GM21737 (cell line): ENCODE measurements around the gene SLC6A17.

Experiments
- ATAC-seq: cut with Tn5 transposase; IDR thresholded peaks from one replicate; pipeline ENCODE4 v1.9.1; 2021; ENCODE audit warnings: mild to moderate bottlenecking, moderate library complexity; ENCODE audit not compliant: unreplicated experiment

The SLC6A17 gene

DNA sequence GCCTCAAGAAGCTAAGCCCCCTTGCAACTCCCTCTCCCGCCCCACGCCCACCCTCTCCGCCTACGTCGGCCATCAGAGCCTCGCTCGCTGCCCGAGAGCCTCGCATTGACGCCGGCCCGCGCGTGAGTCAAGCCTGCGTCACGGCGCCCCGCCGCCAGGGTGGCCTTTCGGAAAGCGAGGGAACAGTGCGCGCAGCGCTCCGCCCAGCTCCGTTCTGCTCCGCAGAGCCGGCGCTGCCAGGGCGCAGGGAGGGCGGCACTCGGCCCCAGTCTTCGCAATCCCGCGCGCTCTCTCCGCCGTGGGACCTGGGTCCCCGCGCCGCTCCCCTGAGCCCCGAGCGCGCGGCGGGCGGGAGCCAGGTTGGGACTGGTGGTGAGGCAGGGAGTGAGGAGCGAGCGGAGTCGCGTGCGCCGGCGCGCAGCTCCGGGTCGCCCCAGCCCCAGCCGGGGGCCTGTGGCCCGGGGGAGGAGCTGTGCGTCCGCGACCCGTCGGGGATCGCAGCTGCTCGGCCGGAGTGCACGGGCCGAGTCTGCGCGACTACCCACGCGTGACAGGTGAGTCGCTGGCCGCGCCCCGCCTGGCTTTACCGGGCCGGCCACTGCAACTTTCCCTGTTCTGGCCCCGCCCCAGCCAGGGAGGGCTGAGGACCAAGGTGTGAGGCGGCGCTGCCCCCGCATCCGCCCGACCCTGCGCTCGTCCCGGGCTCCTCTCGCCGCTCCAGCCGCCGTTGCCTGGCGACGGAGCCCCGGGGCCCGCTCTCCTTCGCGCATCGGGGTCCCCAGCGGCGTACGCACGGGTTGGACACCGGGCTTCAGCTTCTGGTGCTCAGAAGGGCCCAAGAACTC lies at the start of gene SLC6A17:
TSS of gene SLC6A17 (plus strand) at position 165 of the 845 bp plus-strand sequence. CDS start 16,436 bp downstream, outside the sequence.
- no peak for ATAC-seq

DNA sequence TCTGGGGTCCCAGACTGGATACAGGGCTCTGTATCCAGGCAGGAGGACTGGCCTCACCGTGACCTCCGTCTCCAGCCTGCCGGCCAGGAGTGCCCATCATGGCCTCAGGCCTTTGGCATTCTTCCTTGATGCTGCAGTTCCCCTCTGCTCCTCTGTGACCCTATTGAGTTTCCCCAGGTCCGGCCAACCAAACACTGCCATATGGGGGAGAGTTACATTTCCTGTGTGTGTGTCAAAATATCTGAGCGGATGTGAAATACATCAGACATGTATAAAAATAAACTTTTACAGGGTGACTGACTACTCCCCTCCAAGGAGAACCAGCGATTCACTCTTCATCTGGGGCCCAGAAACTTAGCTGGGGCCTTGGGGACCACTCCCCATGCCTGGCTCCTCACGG lies 48.2 kb upstream of the SLC6A17 start:
- no peak for ATAC-seq

DNA sequence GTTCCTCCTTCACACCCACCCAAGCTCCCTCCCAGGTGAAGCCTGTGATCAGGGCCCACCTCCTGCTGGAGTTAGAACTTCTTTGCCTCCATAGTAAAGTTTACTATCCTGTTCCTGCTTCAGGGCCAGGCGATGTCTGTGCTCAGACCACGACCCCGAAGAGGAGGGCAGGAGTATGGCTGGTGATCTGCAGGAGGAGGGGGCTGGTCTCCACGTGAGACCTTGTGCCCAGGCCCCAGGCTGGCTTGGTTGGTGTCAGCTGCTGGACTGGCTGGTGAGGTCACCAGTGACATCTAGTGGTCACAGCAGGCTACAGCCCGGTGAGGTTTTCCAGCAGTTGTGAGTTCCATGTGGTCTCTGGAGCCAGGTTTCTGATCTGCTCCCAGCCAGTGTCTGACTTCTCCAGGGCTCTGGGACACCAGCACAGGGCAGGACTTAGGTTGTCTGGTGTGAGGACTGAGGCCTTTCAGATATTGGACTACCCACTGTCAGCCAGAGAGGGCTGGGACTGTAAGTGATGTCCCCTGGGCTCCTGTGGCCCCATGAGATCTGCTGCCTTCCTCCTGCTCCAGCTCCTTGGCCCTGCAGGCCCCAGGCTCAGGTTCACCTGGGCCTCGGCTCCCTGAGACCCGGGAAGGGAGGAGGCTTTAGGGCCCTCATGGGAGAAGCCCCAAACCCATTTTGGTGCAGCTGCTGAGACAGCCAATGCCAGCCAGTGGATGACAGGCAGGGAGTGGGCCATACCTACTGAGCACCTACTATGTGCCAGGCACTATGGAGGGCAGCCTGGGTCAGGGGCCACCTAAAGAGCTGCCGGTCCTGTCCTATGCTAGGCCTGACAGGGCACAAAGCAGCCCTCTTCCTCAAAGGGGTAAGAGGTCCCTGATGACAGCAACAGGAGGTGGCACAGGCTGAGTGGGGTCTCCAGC lies 44.0 kb upstream of the SLC6A17 start:
- peak; percentile 52 for ATAC-seq

DNA sequence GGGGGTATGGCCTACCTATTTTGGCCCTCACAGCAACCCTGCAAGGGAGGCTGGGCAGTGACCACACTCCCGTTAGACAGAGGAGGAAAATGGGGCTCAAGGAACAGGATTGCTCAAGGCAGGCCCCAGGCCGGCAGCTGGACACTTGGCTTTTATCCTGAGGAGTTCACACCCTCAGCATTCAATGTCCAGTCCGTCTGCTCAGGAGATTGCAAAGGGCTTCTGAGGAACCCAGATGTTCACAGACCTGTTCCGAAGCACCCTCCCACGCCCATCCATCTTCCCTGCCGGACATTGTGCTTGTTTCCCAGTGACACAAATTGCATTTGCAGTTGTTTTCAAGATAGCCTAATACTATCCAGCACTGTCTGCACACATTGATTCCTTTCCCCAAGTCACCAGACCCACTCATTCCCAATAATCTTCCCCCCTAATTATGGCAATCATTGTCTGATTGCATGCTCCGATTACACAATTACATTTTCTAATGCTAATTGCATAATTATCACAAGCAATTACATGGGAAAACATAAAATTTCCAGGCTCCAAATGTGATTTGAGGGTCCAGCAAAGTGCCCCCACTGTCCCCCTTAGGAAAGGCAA lies 42.3 kb upstream of the SLC6A17 start:
- no peak for ATAC-seq

DNA sequence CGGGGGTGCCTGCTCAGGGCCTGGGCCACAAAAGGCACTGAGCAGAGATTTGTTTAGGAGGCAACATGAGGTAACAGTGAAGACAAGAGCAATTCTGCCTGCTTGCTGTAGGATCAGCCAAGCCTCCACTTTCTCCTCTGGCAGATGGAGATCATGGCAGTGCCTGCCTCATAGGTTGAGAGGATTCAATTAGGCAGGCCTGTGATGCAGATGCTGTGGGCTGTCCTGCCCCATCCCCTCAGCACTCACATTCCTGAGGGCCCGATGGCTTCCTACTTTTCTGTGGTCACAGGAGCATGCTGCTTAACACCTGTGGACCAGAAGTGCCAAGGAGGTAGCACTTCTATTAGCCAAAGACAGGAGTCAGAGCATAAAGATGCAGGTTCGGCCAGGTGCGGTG lies 39.2 kb upstream of the SLC6A17 start:
- ATAC-seq = no peak

DNA sequence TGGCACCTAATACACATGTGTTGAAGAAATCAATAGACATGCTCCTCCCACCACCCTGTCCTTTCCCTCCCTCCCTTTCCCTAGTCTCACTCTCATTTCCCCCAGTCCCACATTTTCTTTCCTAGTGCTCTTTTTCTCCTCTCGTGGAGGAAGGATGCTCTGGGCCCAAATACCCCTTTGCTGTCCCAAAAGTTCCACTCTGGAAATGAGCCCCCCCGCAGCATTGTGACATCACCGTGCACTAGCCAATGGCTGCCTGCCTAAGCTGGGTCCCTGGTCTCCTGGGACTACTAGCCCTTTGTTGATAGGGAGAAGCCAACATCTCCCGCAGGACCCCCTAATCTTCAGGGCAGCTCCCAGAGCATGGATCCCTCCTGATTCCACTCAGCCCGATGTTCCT lies 38.2 kb upstream of the SLC6A17 start, which contains the start of gene UBL4B:
TSS of gene UBL4B (plus strand) at position 301 of the 400 bp plus-strand sequence. CDS start at position 393, 92 bp downstream.
- no peak for ATAC-seq

DNA sequence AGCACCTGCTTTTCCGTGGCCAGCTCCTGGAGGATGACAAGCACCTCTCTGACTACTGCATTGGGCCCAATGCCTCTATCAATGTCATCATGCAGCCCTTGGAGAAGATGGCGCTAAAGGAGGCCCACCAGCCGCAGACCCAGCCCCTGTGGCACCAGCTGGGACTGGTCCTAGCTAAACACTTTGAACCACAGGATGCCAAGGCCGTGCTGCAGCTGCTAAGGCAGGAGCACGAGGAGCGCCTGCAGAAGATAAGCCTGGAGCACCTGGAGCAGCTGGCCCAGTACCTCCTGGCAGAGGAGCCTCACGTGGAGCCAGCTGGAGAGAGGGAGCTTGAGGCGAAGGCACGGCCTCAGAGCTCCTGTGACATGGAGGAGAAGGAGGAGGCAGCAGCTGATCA lies 37.6 kb upstream of the SLC6A17 start:
- ATAC-seq = no peak

DNA sequence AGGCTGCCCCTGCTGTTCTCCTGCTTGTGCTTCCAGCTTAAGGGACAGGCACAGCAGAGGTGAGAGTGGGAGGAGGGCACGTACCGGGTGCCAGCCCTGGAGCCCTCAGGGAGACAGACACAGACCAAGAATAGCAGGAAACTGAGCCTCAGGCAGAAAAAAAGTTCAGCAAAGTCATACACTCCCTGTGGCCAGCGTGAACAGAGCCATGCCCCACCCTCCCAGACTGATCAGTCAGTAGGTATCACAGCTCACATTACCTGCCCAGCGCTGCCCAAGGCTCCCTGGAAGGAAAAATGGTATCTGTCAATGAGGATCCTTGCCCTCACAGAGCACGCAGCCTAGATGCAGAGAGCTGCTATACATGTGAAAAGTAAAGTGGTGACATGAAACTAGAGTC lies 36.7 kb upstream of the SLC6A17 start:
- no peak for ATAC-seq

DNA sequence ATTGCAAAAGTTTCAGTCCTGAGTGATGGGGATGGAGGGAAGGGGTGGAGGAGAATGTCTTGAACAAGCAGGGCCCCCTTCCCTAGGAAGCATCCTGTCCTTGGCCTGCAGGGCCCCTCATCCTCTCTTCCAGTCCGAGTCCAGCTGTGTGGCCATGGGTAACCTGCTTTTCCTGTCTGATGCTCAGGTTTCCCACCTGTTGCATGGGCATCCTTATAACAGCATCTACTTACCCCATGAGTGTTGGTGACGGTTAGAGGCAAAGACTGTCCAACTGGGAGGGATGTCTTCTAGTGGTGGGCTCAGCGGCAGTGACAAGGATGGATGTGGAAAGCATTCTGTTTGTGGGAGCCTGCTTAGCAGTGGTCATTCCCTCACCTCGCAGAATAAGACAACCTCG lies 36.1 kb upstream of the SLC6A17 start:
- no peak for ATAC-seq

DNA sequence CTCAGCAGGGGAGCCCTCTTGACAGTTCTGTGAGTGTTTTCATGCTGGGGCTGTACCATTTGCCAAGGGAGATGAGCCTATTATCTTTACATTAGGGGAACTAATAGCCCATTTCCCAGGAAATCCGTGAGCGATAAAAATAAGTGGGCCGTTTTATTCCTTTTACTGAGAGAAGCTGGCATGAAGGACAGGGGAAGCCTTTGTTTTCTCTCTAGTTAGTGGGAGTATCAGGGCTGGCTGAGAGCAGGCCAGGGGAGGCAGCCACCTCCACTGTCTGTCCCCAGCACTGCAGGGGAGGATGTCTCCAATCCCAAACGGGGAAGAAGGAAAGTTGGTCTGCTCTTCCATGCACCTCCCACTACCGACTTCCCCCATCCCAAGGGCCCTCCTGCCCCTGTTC lies 35.5 kb upstream of the SLC6A17 start:
- no peak for ATAC-seq

DNA sequence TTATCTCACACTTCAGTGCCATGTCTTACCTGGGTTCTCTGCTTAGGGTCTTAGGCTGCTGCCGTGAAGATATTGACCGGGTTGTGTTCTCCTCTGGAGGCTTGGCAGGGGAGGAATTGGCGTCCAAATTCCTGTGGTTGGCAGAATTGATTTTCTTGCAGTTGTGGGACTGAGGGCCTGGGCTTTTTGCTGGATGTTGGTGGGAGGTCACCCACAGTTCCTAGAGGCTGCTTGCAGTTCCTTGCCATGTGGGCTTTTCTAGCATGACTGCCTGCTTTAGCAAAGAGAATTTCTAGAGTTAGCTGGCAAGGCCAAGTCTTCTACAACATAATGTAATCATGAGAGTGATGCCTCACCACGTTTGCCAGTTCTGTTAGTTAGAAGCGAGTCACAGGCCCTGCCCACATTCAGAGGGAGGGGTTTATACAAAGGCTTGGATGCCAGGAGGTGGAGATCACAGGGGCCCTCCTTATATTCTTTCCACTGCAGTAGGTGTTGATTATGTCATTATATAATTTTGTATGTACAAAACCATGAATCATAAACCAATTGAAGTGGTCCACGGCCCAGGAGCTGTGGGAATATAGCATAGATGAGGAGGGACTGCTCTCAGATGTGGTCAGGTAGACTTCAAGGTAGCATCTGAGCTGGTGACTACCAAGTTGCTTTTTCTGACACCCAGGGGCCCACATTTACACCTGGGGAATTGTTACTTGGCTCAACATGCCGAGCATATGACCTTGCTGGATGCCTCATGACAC lies 31.5 kb upstream of the SLC6A17 start:
- no peak for ATAC-seq

DNA sequence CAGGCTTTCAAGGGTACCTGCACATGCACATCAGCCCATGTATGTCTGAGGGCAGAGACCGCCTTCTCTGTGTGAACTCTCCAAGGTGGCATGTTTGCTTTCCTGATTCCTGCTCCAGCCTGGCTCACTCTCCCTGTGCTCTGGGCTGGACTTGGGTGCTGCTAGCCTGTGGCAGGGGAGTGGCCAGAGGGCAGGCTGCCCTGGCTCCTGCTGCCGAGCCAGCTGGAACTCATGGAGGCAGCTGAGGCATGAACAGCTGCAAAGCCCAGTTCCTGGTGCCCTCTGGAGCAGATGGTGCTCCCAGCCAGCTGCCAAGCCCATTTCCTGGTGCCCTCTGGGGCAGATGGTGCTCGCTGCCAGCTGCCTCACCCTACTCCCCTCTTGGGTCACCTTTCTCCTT lies 30.5 kb upstream of the SLC6A17 start:
- ATAC-seq = no peak

DNA sequence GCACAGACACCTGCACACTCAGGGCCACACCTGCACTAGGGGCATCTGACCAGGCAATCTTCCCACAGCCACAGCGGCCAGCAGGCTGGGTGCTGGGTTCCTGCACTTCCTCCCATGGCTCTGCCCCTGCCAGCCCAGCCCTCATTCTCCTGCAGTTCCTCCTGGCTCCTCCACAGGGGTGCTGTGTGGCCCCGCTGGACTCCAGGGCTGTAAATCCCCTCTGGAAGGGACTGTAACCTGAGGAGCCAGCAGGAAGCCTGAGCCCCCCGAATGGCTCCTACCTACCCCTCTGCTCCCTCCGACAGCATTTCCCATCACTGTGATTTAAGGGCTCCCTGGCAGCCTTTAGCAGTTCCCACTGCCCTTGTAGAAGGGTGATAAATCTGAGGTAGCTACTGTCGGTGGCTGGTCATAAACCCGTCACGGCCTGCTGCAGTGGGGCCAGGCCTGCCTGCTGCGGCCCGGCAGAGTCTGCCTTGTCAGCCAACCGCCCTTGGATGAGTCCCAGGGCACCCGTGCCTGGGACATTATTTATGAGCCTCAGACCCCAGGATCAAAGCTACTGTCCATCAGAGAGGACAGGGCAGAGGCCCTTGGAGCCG lies 29.2 kb upstream of the SLC6A17 start:
- ATAC-seq = no peak

DNA sequence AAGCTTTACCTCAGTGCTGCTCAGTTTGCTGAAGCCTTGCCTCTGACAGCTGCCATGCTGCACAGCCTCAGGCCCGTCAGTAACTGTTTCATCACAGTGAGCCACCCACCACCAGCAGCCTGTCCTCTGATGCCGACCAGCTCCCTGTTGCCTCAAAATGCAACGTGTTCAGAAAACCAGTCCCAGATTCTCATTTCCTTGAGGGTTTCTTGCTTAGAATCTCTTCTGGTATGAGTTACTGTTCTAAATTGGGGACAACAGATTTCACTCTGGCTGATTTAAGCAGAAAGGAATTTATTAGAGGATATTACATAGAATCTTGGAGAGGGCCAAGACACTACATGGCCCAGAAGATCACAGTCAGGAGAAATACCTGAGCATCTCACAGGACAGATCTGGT lies 27.1 kb upstream of the SLC6A17 start:
- no peak for ATAC-seq

DNA sequence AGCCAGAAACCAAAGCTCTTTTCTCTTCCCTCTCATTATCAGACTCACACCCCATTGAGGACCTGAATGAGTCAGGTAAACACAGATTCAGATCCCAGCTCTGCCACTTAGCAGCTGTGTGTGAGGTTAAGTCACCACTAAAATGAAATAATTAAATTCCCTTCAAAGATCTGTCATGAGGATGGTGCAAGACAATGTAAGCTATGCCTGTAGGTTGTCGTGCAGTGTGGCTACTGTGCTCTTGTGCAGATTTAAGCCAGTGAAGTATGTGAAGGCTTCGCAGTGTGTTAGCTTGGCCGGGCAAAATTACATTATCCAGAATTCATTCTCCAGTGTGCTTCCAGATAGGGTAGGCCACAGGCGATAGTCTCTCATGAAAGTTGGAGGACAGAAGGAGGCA lies 24.5 kb upstream of the SLC6A17 start:
- no peak for ATAC-seq

DNA sequence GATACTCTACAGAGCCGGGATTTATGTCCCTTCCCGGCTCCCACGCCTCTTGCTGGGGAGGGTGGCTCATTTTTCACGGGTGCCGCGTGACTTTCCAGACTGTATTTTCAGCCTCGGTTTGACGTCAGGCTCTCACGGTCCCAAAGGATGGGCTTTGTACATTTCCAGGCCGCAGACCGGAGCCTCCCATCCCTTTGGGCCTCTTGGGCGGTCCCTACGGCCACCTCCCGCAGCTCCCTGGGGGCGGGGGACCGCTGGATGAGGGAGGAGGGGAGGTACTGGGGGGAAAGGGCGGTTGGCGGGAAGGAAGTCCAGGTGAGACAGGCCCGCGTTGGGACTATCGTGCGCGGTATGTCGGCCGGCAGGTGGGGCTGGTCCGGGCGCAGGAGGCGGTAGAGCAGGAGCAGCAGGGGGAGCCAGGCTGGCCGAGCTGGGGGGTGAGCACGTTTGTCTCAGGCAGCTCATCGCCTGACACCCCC lies 20.1 kb upstream of the SLC6A17 start:
- ATAC-seq = no peak

DNA sequence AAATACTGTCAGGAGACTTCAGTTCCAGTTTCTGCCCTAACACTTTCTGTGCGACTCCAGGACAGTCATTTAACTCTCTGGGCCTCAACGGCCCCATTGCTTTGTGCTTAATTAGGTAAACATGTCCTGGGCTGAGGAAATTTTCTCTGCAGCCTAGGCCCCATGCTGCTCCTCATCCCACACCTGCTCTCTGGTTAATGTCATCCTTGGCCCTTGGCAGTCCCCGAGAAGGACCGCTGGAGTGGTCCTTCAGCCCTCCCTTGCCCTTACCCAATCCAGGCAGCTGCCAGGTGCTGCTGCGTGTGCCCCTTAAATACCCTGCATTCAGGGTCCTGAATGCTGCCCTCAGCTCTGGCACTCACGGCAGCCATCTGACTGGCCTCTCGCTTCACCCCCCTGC lies 19.3 kb upstream of the SLC6A17 start:
- ATAC-seq = no peak

DNA sequence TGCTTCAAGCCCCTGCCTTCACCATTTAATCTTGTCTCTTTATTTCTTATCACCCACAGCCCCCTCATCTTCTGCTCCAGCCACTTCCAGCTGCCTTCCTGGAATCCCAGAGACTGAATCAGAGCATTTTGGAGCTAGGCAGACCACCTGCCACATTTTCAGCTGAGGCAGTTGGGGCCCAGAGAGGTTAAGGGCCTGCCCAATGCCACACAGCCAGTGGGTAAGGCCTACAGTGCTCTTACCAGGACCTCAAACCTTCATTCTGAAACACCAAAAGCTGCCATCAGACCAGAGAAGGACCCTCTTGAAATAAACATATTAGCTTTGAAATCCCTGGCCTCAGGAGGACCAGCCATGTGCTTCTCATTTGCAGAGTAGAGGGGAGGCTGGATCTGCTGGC lies 17.6 kb upstream of the SLC6A17 start:
- no peak for ATAC-seq

DNA sequence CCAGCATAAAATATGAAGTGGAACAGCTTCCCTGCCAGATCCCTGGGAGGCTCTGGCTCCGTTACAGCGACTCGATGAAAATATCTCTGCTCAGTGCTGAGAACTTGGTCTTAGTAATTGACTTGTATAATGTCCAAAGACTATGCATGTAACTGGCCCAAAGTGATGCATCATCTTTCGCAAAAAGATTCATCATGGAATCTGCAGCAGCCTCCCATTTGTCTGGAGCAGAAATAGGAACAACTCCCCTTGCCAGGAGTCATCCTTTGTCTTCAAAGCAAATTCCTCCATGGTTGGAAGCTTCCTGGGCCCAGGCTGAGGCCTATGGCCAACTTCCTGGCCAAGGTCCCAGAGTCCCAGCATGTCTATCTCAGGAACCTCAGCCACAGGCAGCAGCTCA lies 16.9 kb upstream of the SLC6A17 start:
- no peak for ATAC-seq

DNA sequence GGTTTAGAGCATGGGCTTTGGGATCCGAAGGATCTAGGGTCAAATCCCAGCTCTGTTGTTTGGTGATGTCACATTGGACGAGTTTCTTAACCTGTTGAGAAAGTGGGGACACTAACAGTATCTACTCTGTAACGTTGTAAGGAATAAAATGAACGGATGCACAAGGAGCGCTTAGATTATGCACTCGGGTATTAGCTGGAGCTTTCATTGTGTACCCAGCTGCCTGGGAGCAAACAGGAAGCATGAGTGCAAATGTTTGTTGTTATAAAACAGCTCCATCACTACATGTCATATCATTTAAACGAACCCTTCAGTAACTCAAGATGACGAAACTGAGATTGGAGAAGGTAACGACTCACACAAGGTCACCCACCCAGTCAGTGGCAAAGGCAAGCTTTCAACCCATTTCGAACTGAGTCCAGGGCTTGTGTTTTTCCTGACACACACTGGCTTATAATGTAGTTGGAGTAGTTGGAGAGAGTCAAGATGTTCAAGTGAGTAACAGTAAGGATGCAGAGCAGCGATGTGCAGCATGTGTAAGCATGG lies 16.2 kb upstream of the SLC6A17 start:
- no peak for ATAC-seq
